ENCODE results near the gene CEP112.
"Not testable (repeated sequence)": the region's sequence is repeated elsewhere in the genome, so short reads cannot be mapped to it uniquely, and the experiment has no call there.

GRCh38 chr17:65681763-65682162 is 510.2 kb downstream of the CEP112 start:
- TF ChIP-seq CTCF (IDR thresholded peaks at IDR 0.05; ENCODE audit: insufficient read depth, low read length, poor library complexity, severe bottlenecking); EZH2phosphoT487 (conservative IDR thresholded peaks at IDR 0.05; ENCODE audit: low read length): not testable (repeated sequence)

All from SU-DHL-6 (cell line).